Spleen (tissue), 11 donors: ENCODE results near the gene MEST. TPM values are rescaled to one million over a fixed set of nuclear protein-coding genes. Genes with fewer than 3 reads are reported as not detected.
"Not testable (repeated sequence)": the region's sequence is repeated elsewhere in the genome, so short reads cannot be mapped to it uniquely, and the experiment has no call there.

Source experiments
- DNase-seq: peaks from one replicate; pipeline ENCODE4 v3.0.0-alpha.2; 2020
- H3K27ac ChIP-seq, 8 donors: fragments of 200-600 bp; sonication (generic) in 7 of 8; 1 replicate in 4 of 8; 2 replicates in 4 of 8; pipeline versions ENCODE4 v1.5.0 to v1.8.0; 2016 to 2021; ENCODE audit warnings: inconsistent platforms in 4 of 8, mild to moderate bottlenecking in 4 of 8, moderate library complexity in 1 of 8
- H3K27me3 ChIP-seq, 7 donors: fragments of 200-600 bp; sonication (generic) in 6 of 7; replicated peaks in 1 of 7; 1 replicate in 4 of 7; 2 replicates in 3 of 7; pipeline versions ENCODE4 v1.5.0 to v1.8.0; 2016 to 2021; ENCODE audit warnings: inconsistent platforms in 3 of 7, mild to moderate bottlenecking in 1 of 7
- H3K36me3 ChIP-seq, 6 donors: fragments of 200-600 bp; sonication (generic) in 5 of 6; 1 replicate in 4 of 6; 2 replicates in 2 of 6; pipeline versions ENCODE4 v1.5.0 to v1.8.0; 2016 to 2021; ENCODE audit warnings: inconsistent platforms in 2 of 6
- H3K4me1 ChIP-seq, 6 donors: fragments of 200-600 bp; sonication (generic) in 5 of 6; 1 replicate in 3 of 6; 2 replicates in 3 of 6; pipeline versions ENCODE4 v1.5.0 to v1.8.0; 2016 to 2021; ENCODE audit warnings: inconsistent platforms in 3 of 6
- H3K4me3 ChIP-seq, 8 donors: fragments of 200-600 bp; sonication (generic) in 7 of 8; 1 replicate in 4 of 8; 2 replicates in 4 of 8; pipeline versions ENCODE4 v1.5.0 to v1.8.0; 2016 to 2021; ENCODE audit warnings: inconsistent platforms in 4 of 8, mild to moderate bottlenecking in 4 of 8, moderate library complexity in 2 of 8
- H3K9me3 ChIP-seq, 8 donors: fragments of 200-600 bp; sonication (generic) in 7 of 8; 1 replicate in 4 of 8; 2 replicates in 4 of 8; pipeline versions ENCODE4 v1.5.0 to v1.8.0; 2016 to 2021; ENCODE audit warnings: inconsistent platforms in 4 of 8
- POLR2A ChIP-seq, 3 donors: fragments of 450-650 bp; IDR thresholded peaks; one replicate each; pipeline ENCODE4 v1.5.1; 2017; ENCODE audit warnings: antibody characterized with exemption in 3 of 3, mild to moderate bottlenecking in 1 of 3
- POLR2AphosphoS5 ChIP-seq, 3 donors: sonication (generic); formaldehyde crosslinking; IDR thresholded peaks; one replicate each; pipeline ENCODE4 v1.5.1; 2017; ENCODE audit warnings: antibody characterized with exemption in 3 of 3
- WGBS, 5 donors: extraction: QIAGEN DNeasy Blood & Tissue Kit in 3 of 5; methylation state at CpG; one replicate each; pipeline versions ENCODE4 v1.1.5 to v1.1.7; 2013 to 2018; 5-methylcytosine and 5-hydroxymethylcytosine counted together
- intact Hi-C: fragments of 100-400 bp; cut with DNase I; formaldehyde crosslinking; loops from one replicate; pipeline ENCODE4 v1.15.0; 2023; ENCODE audit warnings: low total_unique reads
- polyA plus RNA-seq, 3 donors: library from polyadenylated mRNA; stranded (reverse); fragments of 200-250 nt; gene quantifications; one replicate each; pipeline ENCODE4 v1.2.1, GENCODE V29; 2013
- total RNA-seq, 7 donors: library from RNA; depleted of rRNA in 3 of 7; stranded (reverse); fragments of >200 nt in 3 of 7; fragmentation: NEBNext Ultra II Directional in 4 of 7; extraction: Animal tissue kit (Norgen Biotek cat#: 25700) in 4 of 7; gene quantifications; one replicate each; pipeline versions ENCODE4 v1.1.0 to v1.2.1, GENCODE V29; 2016 to 2021
- TF ChIP-seq, protein P1 (sequence below), 11 experiments: fragments of 200-600 bp in 7 of 11; fragments of 450-650 bp in 4 of 11; sonication (generic) in 4 of 11; IDR thresholded peaks in 8 of 11; conservative IDR thresholded peaks in 3 of 11; 1 replicate in 7 of 11; 2 replicates in 4 of 11; pipeline versions ENCODE4 v1.4.0 to v1.8.0; 2016 to 2021; ENCODE audit warnings: antibody characterized with exemption in 11 of 11, inconsistent platforms in 4 of 11, mild to moderate bottlenecking in 1 of 11
- donor health status: healthy with polysubstance abuse.
- donor health status: DM: no; HTN: no; CAD: no; lungs with moderate emphysema.
- donor health status: DM: no; HTN: no; CAD: no.
- donor health status: Bipolar disorder and iron deficiency.
- donor health status: healthy.
- donor health status: DM: no; HTN: no; CAD: no.
- donor health status: DM: yes; HTN: yes; CAD: no.

The MEST gene
- total and polyA plus RNA-seq, 10 donors: 11.2 to 198 (median 98.2) TPM

DNA sequence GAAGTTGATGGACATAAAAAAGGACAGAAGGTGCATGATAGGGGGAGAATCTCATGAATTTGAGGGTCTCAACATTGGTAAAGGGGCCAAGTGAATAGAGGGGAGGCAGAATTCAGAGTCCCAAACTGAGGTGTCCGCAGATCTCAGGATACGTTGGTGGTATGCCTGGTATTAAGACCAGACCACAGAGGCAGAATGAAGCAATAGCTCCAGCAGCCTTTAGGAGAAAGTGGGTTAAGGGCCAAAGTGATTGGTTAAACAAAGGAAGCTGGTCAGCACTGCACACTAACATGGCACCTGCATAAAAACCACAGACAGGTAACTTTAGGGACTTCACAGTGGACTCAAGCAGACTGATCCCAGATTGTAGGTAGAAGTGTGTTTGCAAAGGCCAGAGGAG lies 37.5 kb downstream of the MEST start:
- H3K4me3 ChIP-seq: no peak overlapping the region
- no peaks in the 10 kb centered on the region for H3K27me3 ChIP-seq
- no peaks in the 10 kb centered on the region for H3K4me1 ChIP-seq
- H3K9me3 ChIP-seq: no peaks in the 10 kb centered on the region
- no peak for DNase-seq
- H3K36me3 ChIP-seq: peaks cover 0 to 79% (median 8%) of the 10 kb centered on the region in 6 donors
- TF ChIP-seq POLR2AphosphoS5 (IDR thresholded peaks at IDR 0.05): no peak
- TF ChIP-seq, protein P1, sequence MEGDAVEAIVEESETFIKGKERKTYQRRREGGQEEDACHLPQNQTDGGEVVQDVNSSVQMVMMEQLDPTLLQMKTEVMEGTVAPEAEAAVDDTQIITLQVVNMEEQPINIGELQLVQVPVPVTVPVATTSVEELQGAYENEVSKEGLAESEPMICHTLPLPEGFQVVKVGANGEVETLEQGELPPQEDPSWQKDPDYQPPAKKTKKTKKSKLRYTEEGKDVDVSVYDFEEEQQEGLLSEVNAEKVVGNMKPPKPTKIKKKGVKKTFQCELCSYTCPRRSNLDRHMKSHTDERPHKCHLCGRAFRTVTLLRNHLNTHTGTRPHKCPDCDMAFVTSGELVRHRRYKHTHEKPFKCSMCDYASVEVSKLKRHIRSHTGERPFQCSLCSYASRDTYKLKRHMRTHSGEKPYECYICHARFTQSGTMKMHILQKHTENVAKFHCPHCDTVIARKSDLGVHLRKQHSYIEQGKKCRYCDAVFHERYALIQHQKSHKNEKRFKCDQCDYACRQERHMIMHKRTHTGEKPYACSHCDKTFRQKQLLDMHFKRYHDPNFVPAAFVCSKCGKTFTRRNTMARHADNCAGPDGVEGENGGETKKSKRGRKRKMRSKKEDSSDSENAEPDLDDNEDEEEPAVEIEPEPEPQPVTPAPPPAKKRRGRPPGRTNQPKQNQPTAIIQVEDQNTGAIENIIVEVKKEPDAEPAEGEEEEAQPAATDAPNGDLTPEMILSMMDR (IDR thresholded peaks at IDR 0.05 in 8 of 11, conservative IDR thresholded peaks at IDR 0.05 in 3 of 11): no peak
- no peak for TF ChIP-seq POLR2A (IDR thresholded peaks at IDR 0.05)
- WGBS, 5 donors: 76 to 95% (median 82%) methylated on average over 2 of the region's 2 CpGs
- no peak overlapping the region for H3K27ac ChIP-seq
- intact Hi-C loops: no loop called here

DNA sequence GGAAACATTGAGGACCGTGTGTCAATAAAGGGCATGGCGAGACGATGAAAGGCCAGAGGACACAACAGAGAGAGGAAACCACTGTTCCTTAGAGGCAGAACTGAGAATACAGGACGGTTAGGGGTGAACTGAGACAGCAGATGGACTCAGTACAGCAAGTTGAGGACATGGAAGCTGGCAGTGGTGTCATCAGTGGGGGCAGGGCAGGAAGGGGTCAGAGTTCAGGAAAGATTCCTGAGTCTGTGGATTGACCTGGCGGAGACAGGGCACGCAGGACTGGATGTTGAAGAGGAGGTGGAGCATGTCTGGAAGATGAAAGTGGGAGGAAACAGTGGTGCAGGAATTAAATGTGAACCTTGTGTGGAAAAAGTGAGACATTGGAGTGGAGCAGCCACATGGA lies 46.0 kb downstream of the MEST start:
- H3K4me3 ChIP-seq, H3K27me3 ChIP-seq, H3K4me1 ChIP-seq, H3K9me3 ChIP-seq, H3K27ac ChIP-seq, DNase-seq, intact Hi-C loops: not testable (repeated sequence)
- peaks cover 0 to 76% (median 0%) of the 10 kb centered on the region in 6 donors for H3K36me3 ChIP-seq
- 79 to 88% (median 84%) methylated on average over 6 of the region's 6 CpGs for WGBS, 5 donors

DNA sequence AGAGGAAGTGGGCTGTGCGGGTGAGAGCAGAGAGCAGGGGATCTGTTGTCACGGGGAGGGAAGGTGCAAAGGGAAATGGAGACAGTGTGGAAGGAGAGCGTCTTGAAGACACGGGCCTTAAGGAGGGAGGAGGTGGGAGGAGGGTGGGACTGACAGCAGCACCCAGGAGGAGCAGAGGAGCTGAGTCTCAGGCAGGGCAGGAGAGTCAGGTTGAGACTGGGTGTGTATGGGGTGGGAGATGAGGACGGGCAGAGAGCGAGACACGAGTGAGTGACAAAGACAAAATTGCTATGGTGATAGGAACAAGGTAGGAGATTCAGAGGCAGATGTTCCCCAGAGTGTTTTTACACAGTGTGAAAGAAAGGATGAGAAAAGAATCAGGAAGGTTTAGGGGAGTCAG lies 49.4 kb downstream of the MEST start:
- peaks cover 0 to 69% (median 3%) of the 10 kb centered on the region in 6 donors for H3K36me3 ChIP-seq
- H3K9me3 ChIP-seq, intact Hi-C loops, H3K4me1 ChIP-seq, DNase-seq, H3K4me3 ChIP-seq, H3K27me3 ChIP-seq, H3K27ac ChIP-seq: not testable (repeated sequence)
- WGBS, 5 donors: 87 to 90% (median 88%) methylated on average over 7 of the region's 7 CpGs

DNA sequence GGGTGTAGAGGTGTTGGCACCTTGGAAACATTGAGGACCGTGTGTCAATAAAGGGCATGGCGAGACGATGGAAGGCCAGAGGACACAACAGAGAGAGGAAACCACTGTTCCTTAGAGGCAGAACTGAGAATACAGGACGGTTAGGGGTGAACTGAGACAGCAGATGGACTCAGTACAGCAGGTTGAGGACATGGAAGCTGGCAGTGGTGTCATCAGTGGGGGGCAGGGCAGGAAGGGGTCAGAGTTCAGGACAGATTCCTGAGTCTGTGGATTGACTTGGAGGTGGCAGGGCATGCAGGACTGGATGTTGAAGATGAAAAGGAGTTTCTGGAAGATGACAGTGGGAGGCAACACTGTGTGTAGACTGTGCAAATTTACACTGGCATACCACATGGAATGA lies 50.4 kb downstream of the MEST start:
- intact Hi-C loops, H3K27me3 ChIP-seq, H3K4me1 ChIP-seq, DNase-seq, H3K4me3 ChIP-seq, H3K27ac ChIP-seq, H3K9me3 ChIP-seq: not testable (repeated sequence)
- peaks cover 0 to 72% (median 4%) of the 10 kb centered on the region in 6 donors for H3K36me3 ChIP-seq
- 68 to 96% (median 79%) methylated on average over 4 of the region's 4 CpGs for WGBS, 5 donors

DNA sequence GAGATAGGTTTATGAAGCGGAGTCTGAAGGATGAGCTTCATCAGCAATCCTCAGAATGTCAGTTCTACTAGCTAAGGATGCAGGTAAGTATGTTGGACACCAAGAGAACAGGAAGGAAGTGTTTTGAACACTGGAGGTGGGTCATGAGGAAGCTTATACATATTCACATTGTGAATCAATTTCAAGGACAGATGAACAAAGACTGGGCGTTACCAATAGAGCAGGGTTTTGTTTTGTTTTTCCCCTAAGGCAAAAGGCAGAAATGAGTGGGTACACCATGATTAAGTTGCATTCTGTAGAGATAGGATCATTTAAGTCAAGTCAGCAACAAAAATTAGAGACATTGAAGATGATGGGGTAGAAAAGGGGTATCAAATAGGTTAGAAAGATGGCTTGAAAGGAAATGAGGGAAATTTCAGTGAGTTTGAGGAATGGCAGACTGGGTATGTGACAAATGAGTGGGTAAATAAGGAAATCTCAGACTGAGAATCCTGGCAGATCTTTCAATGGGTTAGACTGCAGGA lies 51.7 kb downstream of the MEST start:
- peaks cover 0 to 73% (median 8%) of the 10 kb centered on the region in 6 donors for H3K36me3 ChIP-seq
- TF ChIP-seq POLR2A (IDR thresholded peaks at IDR 0.05): no peak
- H3K9me3 ChIP-seq: no peaks in the 10 kb centered on the region
- peak overlapping the region in 3 of 8 donors; percentile 31 to 37 (median 37) for H3K27ac ChIP-seq
- DNase-seq: no peak
- intact Hi-C loops: no loop called here
- no peaks in the 10 kb centered on the region for H3K27me3 ChIP-seq
- H3K4me3 ChIP-seq: no peak overlapping the region
- 82 to 88% (median 85%) methylated on average over 2 of the region's 2 CpGs for WGBS, 5 donors
- H3K4me1 ChIP-seq: no peaks in the 10 kb centered on the region

DNA sequence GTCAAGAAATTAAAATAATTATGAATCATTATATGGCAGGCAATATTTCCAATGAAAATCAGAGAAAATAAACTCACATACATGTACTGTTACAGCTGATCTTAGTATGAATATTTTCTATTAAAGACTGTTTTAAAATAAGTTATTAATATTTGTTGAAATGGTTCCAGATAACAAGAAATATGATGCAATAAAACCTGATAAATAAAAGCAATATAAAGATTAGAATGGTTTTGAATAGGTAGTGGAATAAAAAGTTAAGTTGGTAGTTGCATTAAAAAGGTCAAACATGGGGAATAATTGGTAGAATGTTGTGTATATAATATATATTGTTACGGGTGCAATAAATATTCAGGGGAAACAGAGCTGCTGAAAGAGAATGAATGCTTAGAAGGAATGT lies 52.5 kb downstream of the MEST start:
- DNase-seq: no peak
- Histone ChIP-seq H3K27ac (no peak overlapping the region), H3K36me3 (peaks cover 0 to 73% (median 8%) of the 10 kb centered on the region in 6 donors), H3K9me3 (no peaks in the 10 kb centered on the region), H3K4me3 (no peak overlapping the region), H3K4me1 (no peaks in the 10 kb centered on the region), H3K27me3 (no peaks in the 10 kb centered on the region)
- intact Hi-C loops: no loop called here
- TF ChIP-seq, protein P1 (IDR thresholded peaks at IDR 0.05 in 8 of 11, conservative IDR thresholded peaks at IDR 0.05 in 3 of 11): no peak
- TF ChIP-seq POLR2A (IDR thresholded peaks at IDR 0.05) (no peak), POLR2AphosphoS5 (IDR thresholded peaks at IDR 0.05) (no peak)
- 94 to 98% (median 96%) methylated on average over 1 of the region's 1 CpG for WGBS, 5 donors
